Measurements from ENCODE around the gene ENKD1. TPM values are rescaled to one million over a fixed set of nuclear protein-coding genes. Genes with fewer than 3 reads are reported as not detected.

ENKD1 gene
- 2.5 and 3.0 TPM in 2 replicates for total RNA-seq (2014; rRNA removed; shearing (Covaris generic))

- DNase-seq, result peak; percentile 66 to 70
- no peaks in the 10 kb centered on the region for H3K36me3 ChIP-seq
- no peaks in the 10 kb centered on the region for H3K27me3 ChIP-seq
- H3K27ac ChIP-seq, result no peak within 1 kb of the TSS
- no peaks in the 10 kb centered on the region for H3K9me3 ChIP-seq (replicated peaks)
- peak within 1 kb of the TSS; percentile 55 for H3K4me3 ChIP-seq
- no peaks in the 10 kb centered on the region for H3K4me1 ChIP-seq
These were observed at the start of gene ENKD1, which contains the start of gene C16orf86 for GRCh38 chr16:67666559-67667452. TSS of gene ENKD1 (minus strand) at chr16:67666750. CDS start at chr16:67666442, 308 bp downstream. TSS of gene C16orf86 (plus strand) at chr16:67666814. CDS start at chr16:67666971, 157 bp downstream.

- no peak for DNase-seq
- Histone ChIP-seq H3K4me3 (no peak overlapping the region), H3K27me3 (no peaks in the 10 kb centered on the region), H3K27ac (no peak overlapping the region), H3K9me3 (replicated peaks) (no peaks in the 10 kb centered on the region), H3K36me3 (no peaks in the 10 kb centered on the region), H3K4me1 (peaks cover 5% of the 10 kb centered on the region)
These were observed 49.5 kb upstream of the ENKD1 start for GRCh38 chr16:67716097-67716496.

- no peak overlapping the region for H3K27ac ChIP-seq
- no peaks in the 10 kb centered on the region for H3K4me1 ChIP-seq
- DNase-seq, result no peak
- no peaks in the 10 kb centered on the region for H3K27me3 ChIP-seq
- H3K36me3 ChIP-seq, result no peaks in the 10 kb centered on the region
- no peaks in the 10 kb centered on the region for H3K9me3 ChIP-seq (replicated peaks)
- no peak overlapping the region for H3K4me3 ChIP-seq
These were observed 48.0 kb upstream of the ENKD1 start for GRCh38 chr16:67714522-67714921.

GRCh38 chr16:67713647-67714273 lies 47.2 kb upstream of the ENKD1 start:
- H3K4me3 ChIP-seq, result no peak overlapping the region
- no peaks in the 10 kb centered on the region for H3K9me3 ChIP-seq (replicated peaks)

GRCh38 chr16:67710607-67711006 lies 44.1 kb upstream of the ENKD1 start:
- H3K27ac ChIP-seq, result no peak overlapping the region
- DNase-seq, result no peak
- no peak overlapping the region for H3K4me3 ChIP-seq
- H3K4me1 ChIP-seq, result no peaks in the 10 kb centered on the region
- H3K36me3 ChIP-seq, result no peaks in the 10 kb centered on the region
- no peaks in the 10 kb centered on the region for H3K9me3 ChIP-seq (replicated peaks)
- H3K27me3 ChIP-seq, result no peaks in the 10 kb centered on the region

More at GRCh38 chr16:67713647-67714273, 47.2 kb upstream of the ENKD1 start:
- no peaks in the 10 kb centered on the region for H3K36me3 ChIP-seq
- no peak overlapping the region for H3K27ac ChIP-seq
- DNase-seq, result no peak
- H3K27me3 ChIP-seq, result no peaks in the 10 kb centered on the region
- no peaks in the 10 kb centered on the region for H3K4me1 ChIP-seq

- H3K27me3 ChIP-seq, result no peaks in the 10 kb centered on the region
- DNase-seq, result no peak
- H3K4me3 ChIP-seq, result no peak overlapping the region
These were observed 42.5 kb upstream of the ENKD1 start for GRCh38 chr16:67709050-67709449.

GRCh38 chr16:67708368-67708771 lies 41.8 kb upstream of the ENKD1 start:
- Histone ChIP-seq H3K4me3 (no peak overlapping the region), H3K4me1 (no peaks in the 10 kb centered on the region), H3K27ac (no peak overlapping the region), H3K9me3 (replicated peaks) (no peaks in the 10 kb centered on the region), H3K36me3 (no peaks in the 10 kb centered on the region), H3K27me3 (no peaks in the 10 kb centered on the region)
- no peak for DNase-seq

More at GRCh38 chr16:67709050-67709449, 42.5 kb upstream of the ENKD1 start:
- Histone ChIP-seq H3K4me1 (no peaks in the 10 kb centered on the region), H3K9me3 (replicated peaks) (no peaks in the 10 kb centered on the region), H3K36me3 (no peaks in the 10 kb centered on the region), H3K27ac (no peak overlapping the region)

GRCh38 chr16:67707790-67708189 lies 41.2 kb upstream of the ENKD1 start:
- Histone ChIP-seq H3K4me3 (no peak overlapping the region), H3K36me3 (no peaks in the 10 kb centered on the region), H3K27me3 (no peaks in the 10 kb centered on the region), H3K27ac (no peak overlapping the region), H3K4me1 (no peaks in the 10 kb centered on the region), H3K9me3 (replicated peaks) (no peaks in the 10 kb centered on the region)
- DNase-seq, result no peak

- no peak for DNase-seq
- Histone ChIP-seq H3K9me3 (replicated peaks) (no peaks in the 10 kb centered on the region), H3K27me3 (no peaks in the 10 kb centered on the region), H3K4me3 (no peak overlapping the region), H3K36me3 (no peaks in the 10 kb centered on the region), H3K4me1 (no peaks in the 10 kb centered on the region), H3K27ac (no peak overlapping the region)
These were observed 40.7 kb upstream of the ENKD1 start for GRCh38 chr16:67707210-67707609.

- H3K4me1 ChIP-seq, result no peaks in the 10 kb centered on the region
These were observed 37.6 kb upstream of the ENKD1 start for GRCh38 chr16:67704110-67704509.

GRCh38 chr16:67703626-67704025 lies 37.1 kb upstream of the ENKD1 start:
- Histone ChIP-seq H3K36me3 (no peaks in the 10 kb centered on the region), H3K27ac (no peak overlapping the region)

More at GRCh38 chr16:67704110-67704509, 37.6 kb upstream of the ENKD1 start:
- DNase-seq, result no peak
- H3K36me3 ChIP-seq, result no peaks in the 10 kb centered on the region
- H3K27me3 ChIP-seq, result no peaks in the 10 kb centered on the region
- H3K9me3 ChIP-seq (replicated peaks), result no peaks in the 10 kb centered on the region
- H3K4me3 ChIP-seq, result no peak overlapping the region
- H3K27ac ChIP-seq, result no peak overlapping the region

GRCh38 chr16:67702130-67702529 lies 35.6 kb upstream of the ENKD1 start:
- Histone ChIP-seq H3K9me3 (replicated peaks) (no peaks in the 10 kb centered on the region), H3K27me3 (no peaks in the 10 kb centered on the region), H3K4me3 (no peak overlapping the region), H3K4me1 (no peaks in the 10 kb centered on the region), H3K27ac (no peak overlapping the region), H3K36me3 (no peaks in the 10 kb centered on the region)
- DNase-seq, result no peak

More at GRCh38 chr16:67703626-67704025, 37.1 kb upstream of the ENKD1 start:
- H3K4me3 ChIP-seq, result no peak overlapping the region
- H3K4me1 ChIP-seq, result no peaks in the 10 kb centered on the region
- H3K27me3 ChIP-seq, result no peaks in the 10 kb centered on the region
- DNase-seq, result no peak
- no peaks in the 10 kb centered on the region for H3K9me3 ChIP-seq (replicated peaks)

GRCh38 chr16:67701420-67701819 lies 34.9 kb upstream of the ENKD1 start:
- Histone ChIP-seq H3K4me3 (no peak overlapping the region), H3K4me1 (no peaks in the 10 kb centered on the region), H3K27me3 (no peaks in the 10 kb centered on the region), H3K27ac (no peak overlapping the region), H3K9me3 (replicated peaks) (no peaks in the 10 kb centered on the region), H3K36me3 (no peaks in the 10 kb centered on the region)
- DNase-seq, result no peak

GRCh38 chr16:67699265-67699664 lies 32.7 kb upstream of the ENKD1 start:
- Histone ChIP-seq H3K36me3 (no peaks in the 10 kb centered on the region), H3K4me3 (no peak overlapping the region), H3K4me1 (no peaks in the 10 kb centered on the region), H3K9me3 (replicated peaks) (no peaks in the 10 kb centered on the region), H3K27me3 (no peaks in the 10 kb centered on the region), H3K27ac (no peak overlapping the region)
- no peak for DNase-seq
